Measurements from ENCODE around the gene PTPRN2. TPM values are rescaled to one million over a fixed set of nuclear protein-coding genes. Genes with fewer than 3 reads are reported as not detected.

PTPRN2 gene
- total RNA-seq, 1 experiment from 2014 or later: 0.11 TPM

- POLR2A ChIA-PET (ENCODE audit: low non-redundant PET): no interaction called here
- intact Hi-C loops (cut with micrococcal nuclease; ENCODE audit: unreplicated experiment): no loop called here
- H3K9me3 ChIP-seq (ENCODE audit: low read depth, low read length, poor library complexity, severe bottlenecking): no peaks in the 10 kb centered on the region
- TF ChIP-seq EZH2 (IDR thresholded peaks at IDR 0.05; ENCODE audit: borderline replicate concordance, low read depth, low read length, poor library complexity, severe bottlenecking) (no peak), CTCF (conservative IDR thresholded peaks at IDR 0.05; ENCODE audit: low read depth, low read length) (no peak)
- DNase-seq (ENCODE audit: low spot score): no peak
- CTCF ChIA-PET: no interaction called here
- peaks cover 71% of the 10 kb centered on the region for H3K27me3 ChIP-seq (replicated peaks; ENCODE audit: insufficient read depth, low read depth, low read length, poor library complexity)
- H3K36me3 ChIP-seq (ENCODE audit: insufficient read depth, low read length, poor library complexity, severe bottlenecking): no peaks in the 10 kb centered on the region
- no peaks in the 10 kb centered on the region for H3K4me1 ChIP-seq (ENCODE audit: insufficient read depth, low read length, poor library complexity, severe bottlenecking)
- H3K4me3 ChIP-seq (ENCODE audit: low read depth, low read length, poor library complexity, severe bottlenecking): no peak overlapping the region
- H3K27ac ChIP-seq (ENCODE audit: low read depth, low read length, poor library complexity, severe bottlenecking): no peak overlapping the region
- BruUV-seq (replicated peaks): no TSS peak
Observed at GRCh38 chr7:157625973-157626742, 961.5 kb downstream of the PTPRN2 start.

- intact Hi-C loops (cut with micrococcal nuclease; ENCODE audit: unreplicated experiment): no loop called here
Observed at GRCh38 chr7:157623556-157623955, 964.1 kb downstream of the PTPRN2 start.

GRCh38 chr7:157622408-157623205 lies 965.0 kb downstream of the PTPRN2 start:
- no peak for DNase-seq (ENCODE audit: low spot score)
- no TSS peak for BruUV-seq (replicated peaks)
- ChIA-PET CTCF (no interaction called here), POLR2A (ENCODE audit: low non-redundant PET) (no interaction called here)
- H3K27ac ChIP-seq (ENCODE audit: low read depth, low read length, poor library complexity, severe bottlenecking): no peak overlapping the region
- TF ChIP-seq EZH2 (IDR thresholded peaks at IDR 0.05; ENCODE audit: borderline replicate concordance, low read depth, low read length, poor library complexity, severe bottlenecking) (no peak), CTCF (conservative IDR thresholded peaks at IDR 0.05; ENCODE audit: low read depth, low read length) (no peak)
- peaks cover 43% of the 10 kb centered on the region for H3K27me3 ChIP-seq (replicated peaks; ENCODE audit: insufficient read depth, low read depth, low read length, poor library complexity)
- no peaks in the 10 kb centered on the region for H3K9me3 ChIP-seq (ENCODE audit: low read depth, low read length, poor library complexity, severe bottlenecking)
- no peaks in the 10 kb centered on the region for H3K36me3 ChIP-seq (ENCODE audit: insufficient read depth, low read length, poor library complexity, severe bottlenecking)
- intact Hi-C loops (cut with micrococcal nuclease; ENCODE audit: unreplicated experiment): no loop called here
- H3K4me1 ChIP-seq (ENCODE audit: insufficient read depth, low read length, poor library complexity, severe bottlenecking): no peaks in the 10 kb centered on the region
- no peak overlapping the region for H3K4me3 ChIP-seq (ENCODE audit: low read depth, low read length, poor library complexity, severe bottlenecking)

More at GRCh38 chr7:157623556-157623955, 964.1 kb downstream of the PTPRN2 start:
- no TSS peak for BruUV-seq (replicated peaks)
- no peaks in the 10 kb centered on the region for H3K9me3 ChIP-seq (ENCODE audit: low read depth, low read length, poor library complexity, severe bottlenecking)
- ChIA-PET POLR2A (ENCODE audit: low non-redundant PET) (no interaction called here), CTCF (no interaction called here)
- H3K4me1 ChIP-seq (ENCODE audit: insufficient read depth, low read length, poor library complexity, severe bottlenecking): no peaks in the 10 kb centered on the region
- H3K4me3 ChIP-seq (ENCODE audit: low read depth, low read length, poor library complexity, severe bottlenecking): no peak overlapping the region
- TF ChIP-seq EZH2 (IDR thresholded peaks at IDR 0.05; ENCODE audit: borderline replicate concordance, low read depth, low read length, poor library complexity, severe bottlenecking) (no peak), CTCF (conservative IDR thresholded peaks at IDR 0.05; ENCODE audit: low read depth, low read length) (no peak)
- peaks cover 50% of the 10 kb centered on the region for H3K27me3 ChIP-seq (replicated peaks; ENCODE audit: insufficient read depth, low read depth, low read length, poor library complexity)
- no peak overlapping the region for H3K27ac ChIP-seq (ENCODE audit: low read depth, low read length, poor library complexity, severe bottlenecking)
- no peaks in the 10 kb centered on the region for H3K36me3 ChIP-seq (ENCODE audit: insufficient read depth, low read length, poor library complexity, severe bottlenecking)
- DNase-seq (ENCODE audit: low spot score): no peak

All from A673 (cell line).